Body of pancreas (tissue), 4 donors: ENCODE data around the gene POP4. TPM values are rescaled to one million over a fixed set of nuclear protein-coding genes. Genes with fewer than 3 reads are reported as not detected.

ENCODE experiments used
- ATAC-seq: fragments of 150-250 bp; one replicate; pipeline ENCODE4 v1.9.1; 2016
- DNase-seq, 4 donors: peaks; one replicate each; pipeline ENCODE4 v3.0.0-alpha.2; 2019
- H3K27ac ChIP-seq, 4 donors: fragments of 200-600 bp; sonication (generic); 1 replicate in 3 of 4; 2 replicates in 1 of 4; pipeline versions ENCODE4 v1.5.1 to v1.6.1; 2016 to 2019; ENCODE audit warnings: mild to moderate bottlenecking in 1 of 4, mixed read lengths in 1 of 4, moderate library complexity in 1 of 4
- H3K27me3 ChIP-seq, 2 donors: fragments of 200-600 bp; sonication (generic); one replicate each; pipeline ENCODE4 v1.6.0; 2016; ENCODE audit warnings: mild to moderate bottlenecking in 1 of 2
- H3K36me3 ChIP-seq, 2 donors: fragments of 200-600 bp; sonication (generic); replicated peaks in 1 of 2; 2 replicates each; pipeline ENCODE4 v1.5.1; 2016; ENCODE audit warnings: low read depth in 2 of 2; ENCODE audit not compliant: insufficient read depth in 1 of 2
- H3K4me1 ChIP-seq: fragments of 200-600 bp; sonication (generic); one replicate; pipeline ENCODE4 v1.6.0; 2016
- H3K4me3 ChIP-seq, 2 donors: fragments of 200-600 bp; sonication (generic); 1 replicate in 1 of 2; 2 replicates in 1 of 2; pipeline ENCODE4 v1.5.1; 2016 to 2019
- H3K9me3 ChIP-seq, 3 donors: fragments of 200-600 bp; sonication (generic); 1 replicate in 2 of 3; 2 replicates in 1 of 3; pipeline ENCODE4 v1.5.1; 2016
- CTCF ChIP-seq, 7 experiments: fragments of 450-650 bp in 4 of 7; fragments of 200-600 bp in 3 of 7; sonication (generic) in 3 of 7; IDR thresholded peaks; one replicate each; pipeline ENCODE4 v1.5.1; 2016 to 2019; ENCODE audit warnings: antibody characterized with exemption in 7 of 7
- POLR2A ChIP-seq, 3 donors: fragments of 450-650 bp; IDR thresholded peaks; one replicate each; pipeline ENCODE4 v1.6.1; 2016; ENCODE audit warnings: antibody characterized with exemption in 3 of 3, mild to moderate bottlenecking in 2 of 3
- WGBS, 2 donors: methylation state at CpG; one replicate each; pipeline ENCODE4 v1.1.5; 2017; 5-methylcytosine and 5-hydroxymethylcytosine counted together
- intact Hi-C: fragments of 100-400 bp; cut with DNase I; formaldehyde crosslinking; loops from one replicate; pipeline ENCODE4 v1.15.1; 2023
- total RNA-seq, 2 donors: library from RNA; depleted of rRNA; stranded (reverse); fragments of >200 nt; gene quantifications; one replicate each; pipeline ENCODE4 v1.1.0, GENCODE V29; 2016

POP4 gene
- total RNA-seq, 2 donors from 2014 or later: 12.2 to 51.6 TPM

GRCh38 chr19:29651622-29652394 is 45.7 kb downstream of the POP4 start:
- no peak for ATAC-seq
- no peaks in the 10 kb centered on the region for H3K27me3 ChIP-seq
- no peaks in the 10 kb centered on the region for H3K36me3 ChIP-seq
- no peaks in the 10 kb centered on the region for H3K9me3 ChIP-seq
- H3K27ac ChIP-seq: no peak overlapping the region
- 80 to 84% methylated on average over 7 of the region's 7 CpGs for WGBS, 2 donors
- H3K4me1 ChIP-seq: no peaks in the 10 kb centered on the region
- no peak for DNase-seq
- H3K4me3 ChIP-seq: no peak overlapping the region
- TF ChIP-seq POLR2A (IDR thresholded peaks at IDR 0.05) (no peak), CTCF (IDR thresholded peaks at IDR 0.05) (no peak)
- intact Hi-C loops: no loop called here

GRCh38 chr19:29653398-29653797 is 47.3 kb downstream of the POP4 start:
- WGBS, 2 donors: 80 to 84% methylated on average over 5 of the region's 5 CpGs
- ATAC-seq: no peak
- no peaks in the 10 kb centered on the region for H3K27me3 ChIP-seq

DNA sequence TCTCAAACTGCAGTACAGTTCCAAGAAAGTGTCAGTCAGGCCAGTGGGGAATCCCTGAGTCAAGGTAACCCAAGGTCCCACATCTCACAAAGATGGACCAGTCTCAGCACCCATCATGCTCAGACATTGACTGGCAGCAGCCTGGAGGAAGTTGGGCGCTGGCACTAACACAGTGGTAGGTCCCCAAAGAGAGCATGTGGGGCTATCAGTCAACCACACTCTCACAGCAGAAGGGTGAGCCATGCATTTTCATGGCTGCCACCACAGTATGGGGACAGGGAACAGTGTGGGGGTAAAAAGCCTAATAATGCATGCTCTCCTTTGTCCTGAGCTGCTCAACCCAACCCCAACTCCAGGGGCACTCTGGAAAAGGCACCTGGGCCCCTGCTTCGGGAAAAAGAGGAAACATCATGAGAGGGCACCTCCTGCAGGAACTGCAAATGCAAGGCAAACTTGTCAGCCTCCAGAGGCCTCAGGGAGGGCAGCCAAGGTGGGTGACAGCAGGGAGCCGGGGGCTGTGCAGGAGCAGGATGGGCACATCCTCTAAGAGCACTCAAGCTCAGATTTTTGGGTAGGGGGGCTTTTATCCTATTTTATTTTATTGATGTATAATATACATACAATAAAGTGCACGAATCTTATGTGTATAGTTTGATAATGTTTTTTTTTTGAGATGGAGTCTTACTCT is 49.7 kb downstream of the POP4 start:
- intact Hi-C loops: no loop called here
- WGBS, 2 donors: 47 to 69% methylated on average over 3 to 4 of the region's 4 CpGs
- no peak for ATAC-seq

More at GRCh38 chr19:29653398-29653797, 47.3 kb downstream of the POP4 start:
- no peaks in the 10 kb centered on the region for H3K36me3 ChIP-seq
- H3K27ac ChIP-seq: no peak overlapping the region
- H3K4me3 ChIP-seq: no peak overlapping the region
- no peak for DNase-seq
- TF ChIP-seq POLR2A (IDR thresholded peaks at IDR 0.05) (no peak), CTCF (IDR thresholded peaks at IDR 0.05) (no peak)
- no peaks in the 10 kb centered on the region for H3K4me1 ChIP-seq
- H3K9me3 ChIP-seq: no peaks in the 10 kb centered on the region
- intact Hi-C loops: no loop called here

DNA sequence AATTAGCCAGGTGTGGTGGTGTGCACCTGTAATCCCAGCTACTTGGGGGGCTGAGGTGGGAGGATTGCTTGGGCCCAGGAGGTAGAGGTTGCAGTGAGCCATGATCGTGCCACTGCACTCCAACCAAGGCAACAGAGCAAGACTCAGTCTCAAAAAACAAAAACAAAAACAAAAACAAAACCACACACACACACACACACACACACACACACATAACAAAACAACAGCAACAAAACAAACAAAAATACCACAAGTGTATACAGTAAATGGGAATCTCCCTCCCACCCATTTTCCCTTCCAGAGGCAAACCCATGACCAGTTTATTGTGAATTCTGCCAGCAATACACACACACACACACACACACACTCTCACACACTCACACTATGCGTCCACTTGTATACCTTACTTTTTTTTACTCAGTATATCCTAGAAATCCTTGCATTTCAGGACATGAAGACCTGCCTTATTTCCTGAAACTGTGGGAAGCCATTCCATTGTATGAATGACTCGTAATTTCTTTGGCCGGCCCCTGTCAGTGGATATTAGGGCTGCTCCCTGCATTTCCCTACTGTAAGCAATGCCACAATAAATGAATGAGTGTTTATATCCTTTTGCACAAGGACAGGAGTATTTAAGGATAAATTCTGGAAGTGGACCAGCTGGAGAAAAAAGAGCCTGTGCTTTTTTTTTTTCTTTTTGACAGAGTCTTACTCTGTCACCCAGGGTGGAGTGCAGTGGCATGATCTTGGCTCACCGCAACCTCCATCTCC is 52.3 kb downstream of the POP4 start:
- DNase-seq: no peak
- no peak for ATAC-seq
- Histone ChIP-seq H3K4me3 (no peak overlapping the region), H3K27me3 (no peaks in the 10 kb centered on the region), H3K4me1 (peaks cover 16% of the 10 kb centered on the region), H3K9me3 (no peaks in the 10 kb centered on the region), H3K27ac (no peak overlapping the region), H3K36me3 (no peaks in the 10 kb centered on the region)
- intact Hi-C loops: no loop called here
- 88 to 89% methylated on average over 5 of the region's 5 CpGs for WGBS, 2 donors
- no peak for TF ChIP-seq CTCF (IDR thresholded peaks at IDR 0.05)
- TF ChIP-seq POLR2A (IDR thresholded peaks at IDR 0.05): no peak

More for the DNA sequence above, 49.7 kb downstream of the POP4 start:
- H3K4me1 ChIP-seq: no peaks in the 10 kb centered on the region
- no peaks in the 10 kb centered on the region for H3K27me3 ChIP-seq
- TF ChIP-seq CTCF (IDR thresholded peaks at IDR 0.05): no peak
- TF ChIP-seq POLR2A (IDR thresholded peaks at IDR 0.05): no peak
- no peaks in the 10 kb centered on the region for H3K36me3 ChIP-seq
- no peaks in the 10 kb centered on the region for H3K9me3 ChIP-seq
- DNase-seq: no peak
- H3K4me3 ChIP-seq: no peak overlapping the region
- no peak overlapping the region for H3K27ac ChIP-seq
